HG03469 (cell line): ENCODE data around the gene HS3ST3A1.

ENCODE experiments used
- ATAC-seq: cut with Tn5 transposase; IDR thresholded peaks from one replicate; pipeline ENCODE4 v1.9.1; 2021; ENCODE audit warnings: mild to moderate bottlenecking, moderate library complexity, moderate number of reproducible peaks; ENCODE audit not compliant: unreplicated experiment

The HS3ST3A1 gene

DNA sequence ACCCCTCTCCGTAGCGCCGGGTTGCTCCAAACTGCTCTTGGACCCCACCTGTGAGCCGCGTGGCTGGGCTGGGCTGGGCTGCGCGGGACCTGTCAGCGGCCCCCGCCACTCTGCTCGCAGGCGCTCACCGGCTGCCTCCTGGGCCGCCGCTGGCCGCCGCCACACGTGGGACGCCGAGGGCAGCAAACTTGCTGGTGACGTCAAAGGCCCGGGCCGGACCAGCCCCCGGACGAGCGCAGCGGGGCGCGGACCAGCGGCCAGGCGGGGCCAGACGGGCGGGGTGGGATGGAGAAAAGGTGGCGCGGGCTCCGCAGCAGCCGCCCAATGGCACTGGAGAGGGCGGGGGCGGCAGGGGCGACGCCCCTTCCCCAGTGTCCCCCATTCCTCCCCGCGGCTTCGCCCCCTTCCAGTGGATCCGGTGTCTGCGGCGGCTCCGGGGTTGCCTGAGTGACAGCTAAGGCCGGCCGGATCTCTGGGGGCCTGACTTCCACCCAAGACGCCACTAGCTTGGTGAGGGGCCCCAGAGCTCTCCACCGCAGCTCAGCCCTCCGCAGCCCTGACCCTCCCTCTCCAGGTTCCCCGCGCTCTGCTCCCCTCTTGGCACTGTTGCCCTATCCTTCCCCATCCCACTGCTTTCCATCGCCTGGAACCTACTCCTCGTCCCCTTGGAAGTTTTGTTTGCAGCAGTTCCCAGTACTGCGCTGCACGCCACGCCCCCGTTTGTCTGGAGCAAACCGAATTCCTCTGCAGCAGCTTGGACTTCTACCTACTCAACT, at the start of gene HS3ST3A1:
Gene HS3ST3A1 (minus strand): TSS at position 154 of the 776 bp plus-strand sequence. CDS start 800 bp downstream, outside the sequence.
- no peak for ATAC-seq

DNA sequence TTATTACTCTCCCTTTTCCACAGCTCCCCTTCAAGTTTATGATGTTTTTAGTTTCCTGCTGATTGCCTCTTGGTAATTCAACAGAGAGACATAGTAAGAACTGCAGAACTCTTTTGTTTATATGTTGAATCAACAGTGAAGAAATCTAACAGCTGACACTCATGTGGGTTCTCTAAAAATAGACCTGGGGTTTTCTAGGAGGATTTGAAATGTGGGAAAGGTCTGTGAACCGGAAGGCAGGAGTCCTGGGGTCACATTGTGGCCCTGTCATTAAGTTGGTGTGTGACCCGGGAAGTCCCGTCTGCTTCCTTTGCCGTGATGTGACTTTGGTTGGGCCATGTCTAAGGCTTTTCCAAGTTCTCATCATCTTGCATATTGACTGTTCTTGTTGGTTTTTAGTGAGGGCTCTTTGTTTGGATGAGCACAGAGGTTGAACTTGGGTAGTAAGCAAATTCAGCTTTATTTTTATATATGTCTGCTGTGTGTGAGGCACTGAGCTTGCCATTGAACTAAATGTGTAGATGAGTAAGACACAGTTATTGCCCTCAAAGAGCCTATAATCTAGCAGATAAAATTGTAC, 48.5 kb upstream of the HS3ST3A1 start:
- ATAC-seq = no peak

DNA sequence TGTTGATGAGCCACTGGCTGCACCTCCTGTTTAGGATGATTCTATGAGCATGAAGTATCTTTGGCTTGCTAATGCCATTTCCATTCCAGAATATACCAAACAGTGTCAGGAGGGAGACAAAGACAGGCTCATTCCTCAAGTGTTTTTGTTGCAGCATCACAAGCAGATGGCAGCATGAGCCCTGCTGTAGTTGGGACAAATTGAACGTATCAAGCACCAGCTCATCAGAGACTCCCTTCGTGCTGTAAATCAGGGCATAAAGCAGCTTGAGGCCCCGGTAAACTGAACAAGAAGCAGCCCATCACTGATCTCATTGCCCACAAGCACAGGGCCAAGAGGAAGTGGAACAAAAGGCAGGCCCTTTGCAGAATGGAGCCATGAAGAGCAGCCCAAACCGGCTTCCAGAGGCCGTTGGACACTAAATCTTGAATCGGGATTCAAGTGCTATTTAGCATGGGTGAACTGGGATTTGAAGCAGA, 45.9 kb upstream of the HS3ST3A1 start:
- no peak for ATAC-seq

DNA sequence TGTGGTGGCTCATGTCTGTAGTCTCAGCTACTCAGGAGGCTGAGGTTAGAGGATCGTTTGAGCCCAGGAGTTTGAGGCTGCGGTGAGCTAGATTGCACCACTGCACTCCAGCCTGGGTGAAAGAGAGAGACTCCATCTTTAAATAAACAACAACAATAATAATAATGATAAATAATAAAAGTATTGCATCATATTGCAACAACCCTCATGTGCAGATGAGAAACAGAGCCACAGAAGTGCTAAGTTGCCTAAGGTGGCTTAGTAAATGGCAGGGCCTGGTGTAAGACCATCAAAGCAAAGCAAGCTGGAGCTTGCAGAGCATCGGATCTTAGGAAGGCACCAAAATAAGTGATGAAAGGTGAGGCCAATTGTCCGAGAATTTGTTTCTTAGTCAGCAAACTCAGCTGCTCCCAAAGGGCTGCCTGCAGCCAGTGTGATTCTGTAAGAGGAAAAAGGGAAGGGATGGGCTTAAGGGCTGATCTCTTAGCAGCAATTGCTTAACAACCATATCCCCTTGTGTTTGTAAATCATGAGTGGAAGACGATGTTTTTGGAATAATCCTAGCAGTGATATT, 45.3 kb upstream of the HS3ST3A1 start:
- no peak for ATAC-seq

GRCh38 chr17:13646411-13646810, 44.7 kb upstream of the HS3ST3A1 start:
- no peak for ATAC-seq

GRCh38 chr17:13643180-13643579, 41.5 kb upstream of the HS3ST3A1 start:
- no peak for ATAC-seq

DNA sequence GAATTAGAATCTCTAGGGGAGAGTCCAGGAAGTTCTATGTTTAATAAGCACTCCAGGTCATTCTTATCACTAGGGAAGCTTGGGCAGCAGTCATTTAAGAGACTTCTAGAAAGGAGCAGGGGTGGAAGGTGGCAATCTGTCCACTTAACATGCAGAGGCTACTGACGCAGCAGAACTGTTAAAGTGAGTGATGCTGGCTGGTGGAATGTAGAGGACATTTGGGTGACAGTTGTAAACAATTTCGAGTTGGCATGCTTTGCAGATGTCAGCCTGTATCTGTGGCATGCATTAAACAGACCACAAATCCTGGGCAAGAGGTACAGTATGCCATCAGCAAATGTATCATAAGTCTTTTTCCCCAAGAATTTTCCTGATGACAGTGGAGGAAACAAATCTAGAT, 40.5 kb upstream of the HS3ST3A1 start:
- ATAC-seq = no peak

- ATAC-seq = no peak
Measured at GRCh38 chr17:13640551-13640950, 38.8 kb upstream of the HS3ST3A1 start.

DNA sequence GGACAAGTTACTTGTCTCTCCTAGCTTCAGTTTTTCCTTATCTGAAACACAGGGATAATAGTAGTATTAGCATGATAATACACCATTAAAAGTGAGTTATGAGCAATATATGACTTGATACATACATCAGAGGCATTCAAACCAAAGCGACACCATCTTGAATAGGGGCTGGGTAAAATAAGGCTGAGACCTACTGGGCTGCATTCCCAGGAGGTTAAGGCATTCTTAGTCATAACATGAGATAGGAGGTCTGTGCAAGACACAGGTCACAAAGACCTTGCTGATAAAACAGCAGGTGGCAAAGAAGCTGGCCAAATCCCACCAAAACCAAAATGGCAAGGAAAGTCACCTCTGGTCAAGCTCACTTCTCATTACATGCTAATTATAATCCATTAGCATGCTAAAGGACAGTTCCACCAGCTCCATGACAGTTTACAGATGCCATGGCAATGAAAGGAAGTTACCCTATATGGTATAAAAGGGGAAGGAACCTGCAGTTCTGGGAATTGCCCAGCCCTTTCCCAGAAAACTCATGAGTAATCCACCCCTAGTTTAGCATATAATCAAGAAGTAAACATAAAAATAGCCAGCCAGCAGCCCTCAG, 37.2 kb upstream of the HS3ST3A1 start:
- ATAC-seq = no peak

- ATAC-seq = no peak
Measured at GRCh38 chr17:13636951-13637350, 35.2 kb upstream of the HS3ST3A1 start.

GRCh38 chr17:13635951-13636350, 34.2 kb upstream of the HS3ST3A1 start:
- no peak for ATAC-seq

GRCh38 chr17:13634021-13634420, 32.3 kb upstream of the HS3ST3A1 start:
- ATAC-seq = no peak

DNA sequence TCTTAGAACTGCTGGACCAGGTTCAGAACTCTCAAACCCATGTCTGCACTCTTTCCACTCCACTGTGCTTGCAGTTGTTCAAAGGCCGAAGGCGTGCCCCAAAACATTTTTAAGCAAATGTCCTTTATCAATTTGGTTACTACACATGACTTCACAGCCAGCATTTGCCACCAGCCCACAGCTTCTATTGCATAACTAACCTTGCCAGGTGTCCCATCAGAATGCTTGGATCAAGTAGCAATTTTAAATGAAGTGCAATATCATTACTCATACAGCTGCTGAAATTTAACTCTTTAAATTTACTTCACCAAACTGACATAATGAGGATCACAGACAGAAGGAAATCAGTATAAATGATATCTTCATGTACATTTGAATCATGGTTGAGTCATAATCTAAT, 29.8 kb upstream of the HS3ST3A1 start:
- no peak for ATAC-seq

DNA sequence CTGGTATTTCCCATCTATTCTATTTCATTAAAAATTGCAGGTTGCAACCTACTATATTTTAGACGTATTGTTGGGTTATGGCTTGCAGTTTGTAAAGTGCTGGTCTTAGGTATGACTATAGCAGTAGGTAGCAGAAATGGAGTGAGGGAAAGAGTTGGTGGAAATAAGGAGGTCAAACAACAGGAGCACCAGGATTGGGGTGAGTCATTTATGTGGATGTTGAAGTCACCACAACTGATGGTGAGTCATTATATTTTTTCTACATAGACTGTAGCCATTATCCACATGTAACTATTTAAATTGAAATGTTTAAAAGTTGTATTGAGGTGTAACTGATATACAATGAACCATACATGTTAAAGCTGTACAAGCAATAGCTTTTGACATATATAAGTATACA, 25.0 kb upstream of the HS3ST3A1 start:
- no peak for ATAC-seq

DNA sequence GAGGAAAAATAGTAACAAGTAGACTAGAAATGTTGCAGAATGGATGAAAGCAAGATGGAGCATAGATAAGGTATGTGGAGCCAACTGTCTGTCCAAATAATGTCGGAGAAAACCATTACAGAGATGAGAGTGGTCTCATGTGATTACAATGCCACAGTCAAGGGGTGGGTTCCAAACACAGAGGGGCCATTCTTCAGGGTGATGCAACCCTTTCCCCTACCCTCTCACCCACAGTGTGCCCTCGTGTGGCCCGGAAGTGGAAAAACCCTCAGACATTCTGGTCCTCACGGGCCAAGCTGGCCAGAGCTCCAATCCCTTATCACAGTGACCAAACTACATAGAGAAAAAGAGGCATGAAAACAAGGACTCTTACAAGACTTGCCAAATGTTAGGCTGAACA, 17.7 kb upstream of the HS3ST3A1 start:
- ATAC-seq = no peak

GRCh38 chr17:13616031-13616430, 14.3 kb upstream of the HS3ST3A1 start:
- ATAC-seq = no peak

DNA sequence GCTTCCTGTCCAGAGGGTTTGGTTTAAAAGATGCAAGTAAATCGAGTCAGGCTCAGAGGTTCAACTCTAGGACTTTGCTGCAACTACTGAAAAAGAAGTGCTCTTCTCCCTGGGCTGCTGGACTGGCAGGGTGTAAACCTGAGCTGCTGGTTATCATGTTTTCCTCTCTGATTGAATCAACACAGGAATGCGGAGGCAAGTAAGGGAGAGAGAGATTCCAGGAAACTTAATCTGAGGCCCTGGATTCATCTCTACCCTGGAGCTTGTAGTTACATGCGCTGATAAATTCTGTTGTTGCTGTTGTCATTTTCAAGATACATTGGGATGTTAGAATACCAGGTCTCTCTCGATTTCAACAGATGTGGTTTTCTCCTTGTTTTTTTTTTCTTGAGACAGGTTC, 8.2 kb upstream of the HS3ST3A1 start:
- ATAC-seq = no peak

DNA sequence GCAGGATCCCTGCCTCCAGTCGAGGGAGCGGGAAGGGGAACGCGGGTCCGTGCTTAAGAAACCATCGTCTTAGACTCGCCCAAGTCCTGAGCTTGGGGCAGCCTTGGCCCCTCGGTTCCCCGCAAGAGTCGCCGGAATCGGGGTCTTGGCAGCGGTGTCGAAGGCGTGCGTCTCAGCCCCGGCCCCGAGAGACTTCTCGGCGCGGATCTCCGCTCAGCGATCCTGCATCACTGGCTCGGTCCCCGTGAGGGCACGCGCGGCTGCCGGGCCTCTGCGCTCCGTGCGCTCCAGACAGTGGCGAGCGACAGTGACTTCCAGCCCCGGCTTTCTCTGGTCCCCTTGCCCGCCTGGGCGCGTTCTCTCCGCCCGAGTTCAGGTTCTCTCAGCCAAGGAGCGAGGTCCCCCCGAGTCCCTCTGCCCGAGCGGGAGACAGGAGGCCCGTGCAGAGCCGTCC, 380 bp downstream of the HS3ST3A1 start:
- no peak for ATAC-seq

GRCh38 chr17:13600475-13601321, 1.0 kb downstream of the HS3ST3A1 start:
- no peak for ATAC-seq

- ATAC-seq = no peak
Measured at GRCh38 chr17:13599864-13600263, 1.9 kb downstream of the HS3ST3A1 start.

DNA sequence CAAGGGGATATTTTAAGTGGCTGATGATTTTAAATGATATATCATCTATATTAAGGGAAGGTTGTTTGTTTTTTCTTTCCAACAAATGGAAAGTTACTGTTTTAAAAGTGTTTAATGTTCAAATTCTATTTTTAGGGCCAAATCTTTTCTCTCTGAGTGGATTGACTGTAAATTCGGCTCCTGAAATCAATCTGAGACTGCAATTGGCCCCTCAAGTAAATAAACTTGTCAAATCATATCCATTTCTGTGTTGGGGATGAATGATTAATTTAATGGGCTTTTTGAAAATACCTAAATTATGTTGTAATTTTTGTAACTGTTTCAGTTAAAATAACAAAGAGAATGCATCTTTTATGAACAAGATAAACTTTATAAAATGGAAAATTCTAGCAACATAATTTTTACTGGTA, 2.6 kb downstream of the HS3ST3A1 start:
- ATAC-seq = no peak
